Esophagus squamous epithelium (tissue), 4 donors: ENCODE results near the gene RGS8.

Experiments
- POLR2A ChIP-seq, 4 donors: fragments of 450-650 bp; IDR thresholded peaks; one replicate each; pipeline ENCODE4 v1.6.1; 2017; ENCODE audit warnings: antibody characterized with exemption in 4 of 4, mild to moderate bottlenecking in 4 of 4, moderate library complexity in 3 of 4
- TF ChIP-seq, protein P1 (sequence below), 6 experiments: fragments of 450-650 bp in 4 of 6; fragments of 200-600 bp in 2 of 6; sonication (generic) in 2 of 6; IDR thresholded peaks; one replicate each; pipeline ENCODE4 v1.5.1; 2016 to 2019; ENCODE audit warnings: antibody characterized with exemption in 6 of 6, mild to moderate bottlenecking in 4 of 6, moderate library complexity in 4 of 6

DNA sequence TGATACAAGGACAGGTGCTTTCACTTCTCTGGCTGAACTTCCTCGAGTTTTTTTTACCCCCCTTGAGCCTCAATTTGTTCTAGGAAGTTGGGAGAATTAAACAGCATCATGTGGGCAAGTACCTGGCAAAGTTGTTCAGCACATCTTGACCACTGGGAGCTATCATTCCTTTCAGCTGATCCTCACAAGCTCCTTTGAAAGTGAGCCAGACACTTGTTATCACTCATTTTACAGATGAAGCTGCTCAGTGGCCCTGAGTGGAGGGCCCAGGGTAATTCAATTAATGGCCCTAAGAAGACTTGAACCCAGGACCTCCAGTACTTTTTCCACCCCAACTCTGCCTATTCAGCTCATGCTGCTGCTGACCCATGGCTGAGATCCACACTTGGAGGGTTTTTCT lies 2.0 kb downstream of the RGS8 start:
- TF ChIP-seq, protein P1, sequence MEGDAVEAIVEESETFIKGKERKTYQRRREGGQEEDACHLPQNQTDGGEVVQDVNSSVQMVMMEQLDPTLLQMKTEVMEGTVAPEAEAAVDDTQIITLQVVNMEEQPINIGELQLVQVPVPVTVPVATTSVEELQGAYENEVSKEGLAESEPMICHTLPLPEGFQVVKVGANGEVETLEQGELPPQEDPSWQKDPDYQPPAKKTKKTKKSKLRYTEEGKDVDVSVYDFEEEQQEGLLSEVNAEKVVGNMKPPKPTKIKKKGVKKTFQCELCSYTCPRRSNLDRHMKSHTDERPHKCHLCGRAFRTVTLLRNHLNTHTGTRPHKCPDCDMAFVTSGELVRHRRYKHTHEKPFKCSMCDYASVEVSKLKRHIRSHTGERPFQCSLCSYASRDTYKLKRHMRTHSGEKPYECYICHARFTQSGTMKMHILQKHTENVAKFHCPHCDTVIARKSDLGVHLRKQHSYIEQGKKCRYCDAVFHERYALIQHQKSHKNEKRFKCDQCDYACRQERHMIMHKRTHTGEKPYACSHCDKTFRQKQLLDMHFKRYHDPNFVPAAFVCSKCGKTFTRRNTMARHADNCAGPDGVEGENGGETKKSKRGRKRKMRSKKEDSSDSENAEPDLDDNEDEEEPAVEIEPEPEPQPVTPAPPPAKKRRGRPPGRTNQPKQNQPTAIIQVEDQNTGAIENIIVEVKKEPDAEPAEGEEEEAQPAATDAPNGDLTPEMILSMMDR (IDR thresholded peaks at IDR 0.05): no peak
- TF ChIP-seq POLR2A (IDR thresholded peaks at IDR 0.05): no peak
